T-helper 2 cell treated with Interferon-gamma antibody and Interleukin-4, amounts not matched to agents 5 μg/mL and 100 μg/mL, for 36 hours (primary cell): ENCODE data around the gene NRM.

ENCODE experiments used
- DNase-seq: peaks from one replicate; pipeline ENCODE4 v3.0.0; 2021; ENCODE audit warnings: low spot score
- H3K27ac Mint-ChIP-seq: one replicate; pipeline ENCODE4 v1.8.0; 2021; ENCODE audit warnings: mild to moderate bottlenecking, mixed read lengths
- H3K27me3 Mint-ChIP-seq: one replicate; pipeline ENCODE4 v1.8.0; 2021; ENCODE audit warnings: low read depth, mixed read lengths
- H3K36me3 Mint-ChIP-seq: one replicate; pipeline ENCODE4 v1.8.0; 2021; ENCODE audit warnings: low read depth, mixed read lengths
- H3K4me1 Mint-ChIP-seq: one replicate; pipeline ENCODE4 v1.8.0; 2021; ENCODE audit warnings: low read depth, mixed read lengths
- H3K4me3 Mint-ChIP-seq: one replicate; pipeline ENCODE4 v1.8.0; 2022; ENCODE audit warnings: mild to moderate bottlenecking, moderate library complexity, mixed read lengths
- H3K9me3 Mint-ChIP-seq: one replicate; pipeline ENCODE4 v1.8.0; 2021; ENCODE audit warnings: mixed read lengths

NRM gene

GRCh38 chr6:30714263-30714662 lies 23.5 kb upstream of the NRM start:
- DNase-seq, result no peak
- no peaks in the 10 kb centered on the region for H3K27me3 Mint-ChIP-seq
- H3K4me3 Mint-ChIP-seq, result no peak overlapping the region
- H3K4me1 Mint-ChIP-seq, result peaks cover 57% of the 10 kb centered on the region
- H3K27ac Mint-ChIP-seq, result no peak overlapping the region
- H3K9me3 Mint-ChIP-seq, result no peaks in the 10 kb centered on the region
- H3K36me3 Mint-ChIP-seq, result peaks cover 65% of the 10 kb centered on the region

DNA sequence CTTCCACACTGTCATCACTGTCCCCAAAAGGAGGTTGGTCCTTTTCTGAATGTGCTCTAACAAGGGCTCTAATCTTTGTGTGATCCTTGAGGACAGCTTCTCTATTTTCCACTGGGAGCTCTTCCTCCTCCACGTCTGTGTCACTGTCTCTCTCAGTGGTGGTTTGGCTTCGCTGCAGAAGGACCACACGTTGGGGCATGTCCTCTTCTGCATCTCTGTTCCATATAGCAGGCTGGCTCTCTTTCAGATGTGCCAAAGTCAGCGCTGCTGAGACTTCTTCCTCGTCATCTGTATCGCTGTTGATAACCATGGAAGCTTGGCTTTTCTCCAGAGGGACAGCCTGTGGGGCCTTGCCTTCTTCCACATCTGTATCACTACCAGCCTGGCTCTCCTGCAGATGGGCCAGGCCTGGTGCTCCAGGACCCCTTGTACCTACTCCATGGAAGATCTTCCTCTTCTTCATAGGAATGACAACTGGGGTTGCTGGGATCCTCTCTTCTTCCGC lies 21.7 kb upstream of the NRM start:
- no peaks in the 10 kb centered on the region for H3K9me3 Mint-ChIP-seq
- H3K27ac Mint-ChIP-seq, result peak overlapping the region; percentile 80
- H3K36me3 Mint-ChIP-seq, result peaks cover 69% of the 10 kb centered on the region
- no peaks in the 10 kb centered on the region for H3K27me3 Mint-ChIP-seq
- no peak for DNase-seq
- H3K4me3 Mint-ChIP-seq, result peak overlapping the region; percentile 61
- H3K4me1 Mint-ChIP-seq, result peaks cover 49% of the 10 kb centered on the region

- peak overlapping the region; percentile 61 for H3K4me3 Mint-ChIP-seq
- DNase-seq, result no peak
- peak overlapping the region; percentile 80 for H3K27ac Mint-ChIP-seq
- H3K4me1 Mint-ChIP-seq, result peaks cover 49% of the 10 kb centered on the region
- H3K27me3 Mint-ChIP-seq, result no peaks in the 10 kb centered on the region
- H3K36me3 Mint-ChIP-seq, result peaks cover 70% of the 10 kb centered on the region
- no peaks in the 10 kb centered on the region for H3K9me3 Mint-ChIP-seq
These were observed 21.1 kb upstream of the NRM start for GRCh38 chr6:30711758-30712380.

DNA sequence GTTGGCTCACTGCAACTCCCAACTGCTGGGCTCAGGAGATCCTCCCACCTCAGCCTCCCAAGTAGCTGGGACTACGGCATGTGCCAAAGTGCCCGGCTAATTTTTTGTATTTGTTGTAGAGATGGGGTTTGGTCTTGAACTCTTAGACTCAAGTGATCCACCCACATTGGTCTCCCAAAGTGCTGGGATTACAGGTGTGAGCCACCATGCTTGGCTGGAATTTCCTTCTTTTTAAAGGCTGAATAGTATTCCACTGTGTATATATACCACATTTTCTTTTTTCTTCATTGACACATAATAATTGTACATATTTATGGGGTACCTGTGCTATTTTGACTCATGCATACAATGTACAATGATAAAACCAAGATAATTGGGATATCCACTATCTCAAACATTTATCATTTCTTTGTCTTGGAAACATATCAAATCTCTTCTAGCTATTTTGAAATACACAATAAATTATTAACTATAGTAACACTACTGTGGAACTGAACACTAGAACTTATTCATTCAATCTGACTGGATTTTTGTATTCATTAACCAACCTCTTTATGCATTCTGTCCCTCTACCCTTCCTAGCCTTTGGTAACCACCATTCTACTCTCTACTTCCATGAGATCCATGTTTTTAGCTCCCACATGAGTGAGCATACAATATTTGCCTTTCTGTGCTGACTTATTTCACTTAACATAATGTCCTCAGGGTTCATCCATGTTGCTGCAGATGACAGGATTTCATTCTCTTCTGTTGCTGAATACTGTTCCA lies 18.5 kb upstream of the NRM start:
- no peaks in the 10 kb centered on the region for H3K9me3 Mint-ChIP-seq

GRCh38 chr6:30707281-30707850 lies 16.6 kb upstream of the NRM start:
- Mint-ChIP-seq H3K36me3 (peaks cover 64% of the 10 kb centered on the region), H3K27me3 (no peaks in the 10 kb centered on the region), H3K27ac (no peak overlapping the region), H3K4me3 (no peak overlapping the region), H3K4me1 (peaks cover 17% of the 10 kb centered on the region), H3K9me3 (no peaks in the 10 kb centered on the region)
- DNase-seq, result no peak

More for the DNA sequence above, 18.5 kb upstream of the NRM start:
- Mint-ChIP-seq H3K27me3 (no peaks in the 10 kb centered on the region), H3K27ac (no peak overlapping the region), H3K4me1 (peaks cover 31% of the 10 kb centered on the region), H3K4me3 (no peak overlapping the region), H3K36me3 (peaks cover 65% of the 10 kb centered on the region)
- DNase-seq, result no peak

DNA sequence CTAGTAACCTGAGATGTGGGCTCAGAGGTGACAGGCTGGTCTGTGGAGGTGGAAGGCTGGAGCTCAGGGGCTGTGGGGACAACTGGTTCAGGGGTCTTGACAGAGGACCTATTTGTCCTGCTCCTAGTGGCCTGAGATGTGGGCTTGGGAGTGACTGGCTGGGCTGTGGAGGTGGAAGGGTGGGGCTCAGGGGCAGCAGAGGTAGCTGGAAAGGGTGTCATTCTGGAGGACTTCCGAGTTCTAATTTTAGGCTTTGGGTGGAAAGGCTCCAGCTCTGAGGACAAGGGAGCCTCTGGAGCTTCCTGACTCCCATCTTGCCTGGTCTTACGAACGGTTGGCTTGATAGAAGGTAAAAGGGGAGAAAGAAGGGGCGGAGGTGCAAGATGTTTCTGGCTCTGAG lies 14.8 kb upstream of the NRM start:
- DNase-seq, result no peak
- H3K27me3 Mint-ChIP-seq, result no peaks in the 10 kb centered on the region
- H3K4me3 Mint-ChIP-seq, result no peak overlapping the region
- no peaks in the 10 kb centered on the region for H3K9me3 Mint-ChIP-seq
- no peak overlapping the region for H3K27ac Mint-ChIP-seq
- peaks cover under 1% of the 10 kb centered on the region for H3K4me1 Mint-ChIP-seq
- peaks cover 53% of the 10 kb centered on the region for H3K36me3 Mint-ChIP-seq

DNA sequence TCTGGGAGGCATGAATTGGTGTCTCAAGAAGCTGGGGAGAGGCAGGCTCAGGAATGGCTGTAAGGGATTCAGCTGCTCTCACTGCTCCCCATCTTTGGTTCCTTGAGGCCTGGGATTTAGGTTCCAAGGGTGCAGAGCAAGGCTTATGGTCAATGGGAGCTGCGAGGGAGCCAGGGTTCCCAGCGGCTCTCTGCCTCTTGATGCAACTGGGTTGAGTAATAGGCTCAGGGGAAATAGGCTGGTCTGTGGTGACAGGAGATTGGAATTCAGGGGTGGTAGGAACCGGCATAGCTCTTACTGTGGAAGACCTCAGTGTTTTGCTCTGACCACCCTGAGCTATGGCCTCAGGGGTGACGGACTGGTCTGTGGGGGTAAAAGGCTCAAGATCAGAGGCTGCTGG lies 13.0 kb upstream of the NRM start:
- no peak for DNase-seq
- peaks cover 57% of the 10 kb centered on the region for H3K36me3 Mint-ChIP-seq

DNA sequence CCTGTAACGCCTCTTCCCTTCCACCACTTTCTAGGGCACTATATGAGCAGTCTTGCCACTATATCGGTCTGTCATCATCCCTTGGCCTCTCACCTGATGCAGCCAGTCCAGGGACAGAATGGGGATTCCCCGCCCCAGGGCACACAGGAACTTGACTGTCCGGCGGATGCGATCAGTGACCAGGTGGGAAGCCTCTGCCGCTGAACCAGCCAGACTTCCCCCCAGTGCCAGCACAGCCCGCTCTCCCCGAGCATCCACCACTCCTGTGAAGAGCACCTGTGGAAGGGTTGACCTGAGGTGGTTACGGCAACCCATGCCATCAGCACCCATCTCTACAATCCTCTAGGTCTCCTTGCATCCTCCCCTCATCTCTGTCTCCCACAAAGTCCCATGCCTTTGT lies 12.2 kb upstream of the NRM start:
- H3K4me1 Mint-ChIP-seq, result no peaks in the 10 kb centered on the region
- DNase-seq, result no peak
- H3K27ac Mint-ChIP-seq, result no peak overlapping the region
- H3K9me3 Mint-ChIP-seq, result no peaks in the 10 kb centered on the region
- peaks cover 55% of the 10 kb centered on the region for H3K36me3 Mint-ChIP-seq
- no peak overlapping the region for H3K4me3 Mint-ChIP-seq
- no peaks in the 10 kb centered on the region for H3K27me3 Mint-ChIP-seq

More for the DNA sequence above, 13.0 kb upstream of the NRM start:
- H3K27me3 Mint-ChIP-seq, result no peaks in the 10 kb centered on the region
- no peaks in the 10 kb centered on the region for H3K4me1 Mint-ChIP-seq
- no peaks in the 10 kb centered on the region for H3K9me3 Mint-ChIP-seq
- no peak overlapping the region for H3K27ac Mint-ChIP-seq
- no peak overlapping the region for H3K4me3 Mint-ChIP-seq

DNA sequence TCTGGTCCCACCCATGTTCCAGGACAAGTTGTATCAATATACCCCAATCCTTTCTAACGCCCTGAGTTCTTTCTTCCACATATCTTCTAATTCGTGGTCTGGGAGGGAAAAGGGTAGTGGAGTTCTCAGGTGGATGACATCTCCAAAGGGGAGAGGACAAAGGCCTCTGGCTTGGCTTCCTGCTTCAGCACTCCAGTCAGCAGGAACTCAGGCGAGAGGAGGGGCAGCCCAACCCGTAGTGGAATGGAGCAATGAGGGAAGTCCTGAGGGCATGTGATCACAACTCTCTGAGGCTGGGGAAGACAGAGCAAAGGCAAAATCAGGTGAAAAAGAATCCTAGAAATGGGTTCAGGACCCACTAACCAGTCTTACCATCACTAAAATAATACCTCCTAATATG lies 9.6 kb upstream of the NRM start:
- H3K4me1 Mint-ChIP-seq, result no peaks in the 10 kb centered on the region
- H3K9me3 Mint-ChIP-seq, result no peaks in the 10 kb centered on the region
- H3K4me3 Mint-ChIP-seq, result no peak overlapping the region
- DNase-seq, result no peak
- H3K27me3 Mint-ChIP-seq, result no peaks in the 10 kb centered on the region
- peaks cover 40% of the 10 kb centered on the region for H3K36me3 Mint-ChIP-seq
- no peak overlapping the region for H3K27ac Mint-ChIP-seq

DNA sequence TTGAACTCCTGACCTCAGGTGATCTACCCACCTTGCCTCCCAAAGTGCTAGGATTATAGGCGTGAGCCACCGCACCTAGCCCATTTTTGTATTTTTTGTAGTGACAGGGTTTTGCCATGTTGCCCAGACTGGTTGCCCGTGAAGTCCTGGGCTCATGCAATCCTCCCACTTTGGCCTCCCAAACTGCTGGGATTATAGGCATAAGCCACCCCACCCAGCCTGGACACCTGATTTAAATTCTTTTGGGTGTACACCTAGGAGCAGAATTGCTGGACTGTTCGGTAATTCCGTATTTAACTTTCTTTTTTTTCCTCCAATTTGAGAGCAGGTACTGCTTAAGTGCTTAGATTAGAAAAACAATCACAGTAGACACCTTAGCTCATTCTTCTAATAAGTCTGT lies 5.6 kb upstream of the NRM start:
- H3K27me3 Mint-ChIP-seq, result no peaks in the 10 kb centered on the region
- H3K36me3 Mint-ChIP-seq, result peaks cover 11% of the 10 kb centered on the region
- peaks cover 3% of the 10 kb centered on the region for H3K4me1 Mint-ChIP-seq
- H3K4me3 Mint-ChIP-seq, result no peak overlapping the region
- H3K27ac Mint-ChIP-seq, result no peak overlapping the region
- no peak for DNase-seq
- H3K9me3 Mint-ChIP-seq, result no peaks in the 10 kb centered on the region

GRCh38 chr6:30691208-30691847 lies 544 bp upstream of the NRM start:
- H3K4me3 Mint-ChIP-seq, result peak overlapping the region; percentile 83
- H3K4me1 Mint-ChIP-seq, result peaks cover 37% of the 10 kb centered on the region
- H3K9me3 Mint-ChIP-seq, result no peaks in the 10 kb centered on the region
- peaks cover 8% of the 10 kb centered on the region for H3K36me3 Mint-ChIP-seq
- H3K27ac Mint-ChIP-seq, result peak overlapping the region; percentile 52
- H3K27me3 Mint-ChIP-seq, result no peaks in the 10 kb centered on the region
- no peak for DNase-seq

DNA sequence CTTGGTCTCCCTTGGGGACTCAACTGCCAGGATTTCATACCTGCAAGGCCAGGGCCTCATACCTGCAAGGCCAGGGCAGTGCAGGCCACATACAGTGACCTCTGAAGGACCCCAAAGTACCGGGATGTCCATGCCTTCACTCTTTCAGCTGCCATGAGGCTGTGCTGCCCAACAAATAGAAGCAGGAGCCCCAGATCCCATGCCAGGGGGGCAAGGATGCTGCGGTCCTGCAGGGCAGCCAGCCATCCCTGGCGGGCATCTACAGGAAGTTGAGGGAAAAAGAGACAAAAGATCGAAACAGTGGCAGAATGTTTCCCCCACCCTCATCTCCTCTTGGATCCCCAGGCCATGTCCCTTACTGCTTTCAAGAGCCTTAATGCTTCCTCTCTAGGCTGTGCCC lies 799 bp downstream of the NRM start:
- Mint-ChIP-seq H3K4me3 (peak overlapping the region; percentile 96), H3K4me1 (peaks cover 40% of the 10 kb centered on the region), H3K27me3 (no peaks in the 10 kb centered on the region), H3K27ac (peak overlapping the region; percentile 80), H3K36me3 (peaks cover 21% of the 10 kb centered on the region), H3K9me3 (no peaks in the 10 kb centered on the region)
- DNase-seq, result no peak

GRCh38 chr6:30689022-30689865 lies 1.5 kb downstream of the NRM start:
- H3K36me3 Mint-ChIP-seq, result peaks cover 26% of the 10 kb centered on the region
- H3K27me3 Mint-ChIP-seq, result no peaks in the 10 kb centered on the region
- H3K4me3 Mint-ChIP-seq, result peak overlapping the region; percentile 96
- no peaks in the 10 kb centered on the region for H3K9me3 Mint-ChIP-seq
- H3K27ac Mint-ChIP-seq, result peak overlapping the region; percentile 93
- H3K4me1 Mint-ChIP-seq, result peaks cover 40% of the 10 kb centered on the region
- no peak for DNase-seq
